Spleen (tissue), 7 donors: ENCODE data around the gene NFIC.

Source experiments
- CTCF ChIP-seq, 11 experiments: fragments of 200-600 bp in 7 of 11; fragments of 450-650 bp in 4 of 11; sonication (generic) in 4 of 11; IDR thresholded peaks in 8 of 11; conservative IDR thresholded peaks in 3 of 11; 1 replicate in 7 of 11; 2 replicates in 4 of 11; pipeline versions ENCODE4 v1.4.0 to v1.8.0; 2016 to 2021; ENCODE audit warnings: antibody characterized with exemption in 11 of 11, inconsistent platforms in 4 of 11, mild to moderate bottlenecking in 1 of 11
- POLR2A ChIP-seq, 3 donors: fragments of 450-650 bp; IDR thresholded peaks; one replicate each; pipeline ENCODE4 v1.5.1; 2017; ENCODE audit warnings: antibody characterized with exemption in 3 of 3, mild to moderate bottlenecking in 1 of 3
- donor health status: DM: no; HTN: no; CAD: no; lungs with moderate emphysema.
- donor health status: DM: no; HTN: no; CAD: no.
- donor health status: DM: no; HTN: no; CAD: no.

DNA sequence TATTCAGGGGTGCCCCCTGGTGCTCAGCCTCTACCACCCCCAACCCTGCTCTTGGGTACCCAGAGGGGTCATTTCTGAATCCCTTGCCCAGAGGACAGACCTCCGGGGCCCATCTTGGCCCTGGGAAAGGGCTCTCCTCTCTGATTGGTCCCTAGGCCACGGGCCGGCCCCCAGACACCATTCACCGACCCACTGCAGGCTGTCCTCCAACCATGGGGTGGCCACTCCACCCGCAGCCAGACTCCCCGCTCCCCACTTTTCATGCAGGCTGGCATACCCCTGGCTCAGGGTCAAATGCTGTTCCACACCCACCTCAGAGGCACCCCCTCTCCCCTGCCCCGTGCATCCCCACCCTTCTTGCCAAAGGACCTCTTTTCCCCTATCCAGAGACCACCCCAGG is 99.2 kb downstream of the NFIC start:
- TF ChIP-seq POLR2A (IDR thresholded peaks at IDR 0.05) (no peak), CTCF (IDR thresholded peaks at IDR 0.05 in 8 of 11, conservative IDR thresholded peaks at IDR 0.05 in 3 of 11) (no peak)
